Fibroblast of lung (primary cell): ENCODE results near the gene CRABP1.

Source experiments
- CTCF ChIP-seq, 2 donors: IDR thresholded peaks in 1 of 2; conservative IDR thresholded peaks in 1 of 2; 1 replicate in 1 of 2; 2 replicates in 1 of 2; pipeline ENCODE4 v1.5.1; 2011 to 2012; ENCODE audit warnings: low read length in 2 of 2, control low read depth in 1 of 2, inconsistent platforms in 1 of 2, low read depth in 1 of 2, mild to moderate bottlenecking in 1 of 2
- EZH2 ChIP-seq: IDR thresholded peaks from 2 replicates; pipeline ENCODE4 v1.5.1; 2012; ENCODE audit warnings: low read length, control low read depth, mild to moderate bottlenecking; ENCODE audit errors: missing control alignments

GRCh38 chr15:78340231-78341056 is at the start of gene CRABP1:
- no peak for TF ChIP-seq CTCF (conservative IDR thresholded peaks at IDR 0.05 in 1 of 2, IDR thresholded peaks at IDR 0.05 in 1 of 2; ENCODE audit: low read depth in 1 of 2, low read length in 2 of 2)
- TF ChIP-seq EZH2: no peak
